GM10847 (cell line): Measurements from ENCODE around the gene PTCH1.

ENCODE experiments used
- POLR2A ChIP-seq: IDR thresholded peaks from 2 replicates; pipeline ENCODE4 v1.6.1; 2011; ENCODE audit not compliant: insufficient read length; ENCODE audit errors: extremely low read depth

The PTCH1 gene

GRCh38 chr9:95447660-95448420, 68.9 kb downstream of the PTCH1 start:
- TF ChIP-seq POLR2A = no peak

GRCh38 chr9:95446984-95447383, 69.8 kb downstream of the PTCH1 start:
- TF ChIP-seq POLR2A = no peak

GRCh38 chr9:95446259-95446658, 70.5 kb downstream of the PTCH1 start:
- TF ChIP-seq POLR2A = no peak

GRCh38 chr9:95444160-95444559, 72.6 kb downstream of the PTCH1 start:
- TF ChIP-seq POLR2A = no peak

- TF ChIP-seq POLR2A = no peak
Measured at GRCh38 chr9:95443301-95443700, 73.5 kb downstream of the PTCH1 start.

DNA sequence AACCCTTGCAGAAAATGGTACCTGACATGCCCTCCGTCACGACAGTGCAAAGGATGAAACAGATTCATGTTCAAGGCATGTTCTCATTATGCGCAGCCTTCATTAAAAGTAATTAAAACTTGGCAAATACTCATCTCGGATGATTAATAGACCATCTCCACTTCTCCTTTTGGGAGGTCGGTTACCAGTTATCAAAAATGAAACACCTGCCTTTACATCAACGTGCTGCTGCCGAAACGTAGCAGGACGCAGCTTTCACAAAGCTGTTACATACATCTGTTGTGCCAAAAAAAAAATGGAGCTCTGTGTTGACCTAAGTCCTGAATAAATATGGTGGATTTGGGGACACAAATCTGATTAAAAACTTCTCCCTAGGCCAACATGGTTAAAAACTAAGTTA, 75.7 kb downstream of the PTCH1 start:
- no peak for TF ChIP-seq POLR2A

- no peak for TF ChIP-seq POLR2A
Measured at GRCh38 chr9:95440447-95440846, 76.3 kb downstream of the PTCH1 start.

- TF ChIP-seq POLR2A = no peak
Measured at GRCh38 chr9:95438561-95439357, 78.0 kb downstream of the PTCH1 start.

GRCh38 chr9:95437559-95437958, 79.2 kb downstream of the PTCH1 start:
- TF ChIP-seq POLR2A = no peak

- no peak for TF ChIP-seq POLR2A
Measured at GRCh38 chr9:95436416-95436815, 80.4 kb downstream of the PTCH1 start.

- no peak for TF ChIP-seq POLR2A
Measured at GRCh38 chr9:95435074-95435728, 81.6 kb downstream of the PTCH1 start.

GRCh38 chr9:95434116-95435073, 82.4 kb downstream of the PTCH1 start:
- no peak for TF ChIP-seq POLR2A

DNA sequence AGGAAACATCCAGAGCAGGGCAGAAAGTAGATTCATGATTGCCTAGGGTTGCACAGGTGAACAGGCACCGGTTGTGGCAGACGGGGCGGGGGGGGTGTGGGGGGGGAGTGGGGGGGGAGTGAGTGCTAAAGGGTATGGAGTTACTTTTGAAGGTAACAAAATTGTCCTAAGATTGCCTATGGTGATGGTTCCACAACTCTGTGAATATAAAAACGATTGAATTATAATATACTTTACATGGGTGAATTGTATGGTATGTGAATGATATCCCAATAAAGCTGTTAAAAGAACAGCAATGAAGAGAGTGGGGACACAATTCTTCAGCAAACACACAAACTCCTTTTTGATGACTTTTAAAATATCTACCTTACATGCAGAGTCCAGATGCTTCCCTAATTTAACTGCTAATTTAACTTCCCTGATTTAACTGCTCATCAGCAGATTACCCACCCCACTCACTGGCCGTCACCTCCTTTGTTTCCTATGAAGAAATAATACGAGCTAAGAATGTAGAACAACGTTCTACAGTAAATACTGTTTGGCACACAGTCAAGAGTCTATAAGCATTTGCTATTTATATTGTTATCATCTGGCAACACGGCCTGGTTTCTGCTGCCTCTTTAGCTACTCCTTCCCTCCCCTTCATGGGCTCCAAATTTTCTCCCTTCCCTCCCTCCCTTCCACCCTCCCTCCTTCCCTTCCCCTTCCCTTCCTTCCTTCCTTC, 83.5 kb downstream of the PTCH1 start:
- no peak for TF ChIP-seq POLR2A

DNA sequence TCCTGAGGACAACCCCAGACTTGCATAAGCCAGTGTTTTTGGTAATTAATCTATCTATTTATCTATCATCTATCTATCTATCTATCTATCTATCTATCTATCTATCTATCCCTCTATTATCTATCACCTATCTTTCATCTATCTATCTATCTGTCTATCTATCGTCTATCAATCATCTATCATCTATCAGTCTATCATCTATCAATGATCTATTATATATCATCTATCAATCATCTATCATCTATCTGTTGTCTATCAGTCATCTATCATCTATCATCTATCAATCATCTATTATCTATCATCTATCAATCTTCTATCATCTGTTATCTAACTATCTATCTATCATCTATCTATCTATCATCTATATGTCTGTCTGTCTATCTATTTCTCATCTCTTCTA, 85.5 kb downstream of the PTCH1 start:
- TF ChIP-seq POLR2A = no peak

DNA sequence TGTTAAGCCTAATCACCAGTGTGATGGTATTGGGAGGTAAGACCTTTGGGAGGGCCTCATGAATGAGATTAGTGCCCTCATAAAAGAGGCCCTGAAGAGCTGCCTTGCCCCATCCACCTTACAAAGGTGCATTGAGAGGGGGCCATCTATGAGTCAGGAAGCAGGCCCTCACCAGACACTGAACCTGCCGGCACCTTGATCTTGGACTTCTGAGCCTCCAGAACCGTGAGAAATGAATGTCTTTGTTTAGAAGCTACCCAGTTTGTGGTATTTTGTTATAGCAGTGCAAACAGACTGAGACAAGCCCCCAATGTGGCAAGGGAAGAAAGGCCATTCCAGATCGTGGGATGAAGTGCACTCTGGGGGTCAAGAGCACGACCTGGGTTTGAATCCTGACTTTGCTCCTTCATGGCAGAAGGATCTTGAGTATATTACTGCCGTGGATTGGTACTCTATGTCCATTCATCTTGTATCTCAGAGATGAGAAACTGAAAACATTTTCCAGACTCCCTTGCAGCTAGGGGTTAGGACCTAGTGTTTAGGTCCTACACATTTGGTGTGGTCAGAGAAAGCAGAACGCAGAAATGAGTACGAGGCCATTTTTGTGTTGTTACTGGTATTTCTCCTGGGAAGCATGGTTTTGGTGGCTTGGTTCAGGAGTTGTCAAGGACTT, 86.7 kb downstream of the PTCH1 start:
- no peak for TF ChIP-seq POLR2A
